Esophagus squamous epithelium (tissue), 4 donors: ENCODE data around the gene MX2.

Source experiments
- POLR2A ChIP-seq, 4 donors: fragments of 450-650 bp; IDR thresholded peaks; one replicate each; pipeline ENCODE4 v1.6.1; 2017; ENCODE audit warnings: antibody characterized with exemption in 4 of 4, mild to moderate bottlenecking in 4 of 4, moderate library complexity in 3 of 4
- TF ChIP-seq, protein P1 (sequence below), 6 experiments: fragments of 450-650 bp in 4 of 6; fragments of 200-600 bp in 2 of 6; sonication (generic) in 2 of 6; IDR thresholded peaks; one replicate each; pipeline ENCODE4 v1.5.1; 2016 to 2019; ENCODE audit warnings: antibody characterized with exemption in 6 of 6, mild to moderate bottlenecking in 4 of 6, moderate library complexity in 4 of 6

DNA sequence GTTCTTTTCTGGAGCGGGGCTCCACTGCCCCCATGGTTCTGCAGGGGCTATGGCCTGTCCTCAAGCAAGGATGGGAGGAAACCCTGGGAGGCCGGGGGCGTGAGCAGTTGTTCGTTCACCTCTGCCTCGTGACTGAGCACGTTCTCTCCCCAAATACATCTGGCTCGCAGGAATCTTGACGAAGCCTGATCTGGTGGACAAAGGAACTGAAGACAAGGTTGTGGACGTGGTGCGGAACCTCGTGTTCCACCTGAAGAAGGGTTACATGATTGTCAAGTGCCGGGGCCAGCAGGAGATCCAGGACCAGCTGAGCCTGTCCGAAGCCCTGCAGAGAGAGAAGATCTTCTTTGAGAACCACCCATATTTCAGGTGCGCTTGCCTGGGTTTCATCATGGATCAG, 79.7 kb downstream of the MX2 start:
- TF ChIP-seq, protein P1, sequence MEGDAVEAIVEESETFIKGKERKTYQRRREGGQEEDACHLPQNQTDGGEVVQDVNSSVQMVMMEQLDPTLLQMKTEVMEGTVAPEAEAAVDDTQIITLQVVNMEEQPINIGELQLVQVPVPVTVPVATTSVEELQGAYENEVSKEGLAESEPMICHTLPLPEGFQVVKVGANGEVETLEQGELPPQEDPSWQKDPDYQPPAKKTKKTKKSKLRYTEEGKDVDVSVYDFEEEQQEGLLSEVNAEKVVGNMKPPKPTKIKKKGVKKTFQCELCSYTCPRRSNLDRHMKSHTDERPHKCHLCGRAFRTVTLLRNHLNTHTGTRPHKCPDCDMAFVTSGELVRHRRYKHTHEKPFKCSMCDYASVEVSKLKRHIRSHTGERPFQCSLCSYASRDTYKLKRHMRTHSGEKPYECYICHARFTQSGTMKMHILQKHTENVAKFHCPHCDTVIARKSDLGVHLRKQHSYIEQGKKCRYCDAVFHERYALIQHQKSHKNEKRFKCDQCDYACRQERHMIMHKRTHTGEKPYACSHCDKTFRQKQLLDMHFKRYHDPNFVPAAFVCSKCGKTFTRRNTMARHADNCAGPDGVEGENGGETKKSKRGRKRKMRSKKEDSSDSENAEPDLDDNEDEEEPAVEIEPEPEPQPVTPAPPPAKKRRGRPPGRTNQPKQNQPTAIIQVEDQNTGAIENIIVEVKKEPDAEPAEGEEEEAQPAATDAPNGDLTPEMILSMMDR (IDR thresholded peaks at IDR 0.05): no peak
- TF ChIP-seq POLR2A (IDR thresholded peaks at IDR 0.05): no peak
